ENCODE measurements around the gene MAN1C1.

GRCh38 chr1:25782608-25783201, 166.1 kb downstream of the MAN1C1 start:
- TF ChIP-seq TCF7 (CRISPR knock-in tag; IDR thresholded peaks at IDR 0.05; ENCODE audit: low read depth) (no peak), CTCF (IDR thresholded peaks at IDR 0.05) (no peak), ZNF232 (CRISPR knock-in tag; IDR thresholded peaks at IDR 0.05) (no peak), ZSCAN18 (CRISPR knock-in tag; IDR thresholded peaks at IDR 0.05) (no peak)

Measured in WTC11 (cell line).